HepG2 (cell line): ENCODE results near the gene BCAN. TPM values are rescaled to one million over a fixed set of nuclear protein-coding genes. Genes with fewer than 3 reads are reported as not detected.

ENCODE experiments used
- CENPBD1 ChIP-seq: sonication (generic); formaldehyde crosslinking; IDR thresholded peaks from 2 replicates; pipeline ENCODE4 v1.8.0; 2022; ENCODE audit warnings: missing genetic modification reagents, low read depth, mild to moderate bottlenecking, borderline replicate concordance
- HMGXB3 ChIP-seq: sonication (generic); formaldehyde crosslinking; IDR thresholded peaks from 2 replicates; pipeline ENCODE4 v1.4.0; 2020; ENCODE audit warnings: missing genetic modification reagents, borderline replicate concordance
- NFE2 ChIP-seq: sonication (generic); formaldehyde crosslinking; IDR thresholded peaks from 2 replicates; pipeline ENCODE4 v1.4.0; 2020; ENCODE audit warnings: missing genetic modification reagents
- POGZ ChIP-seq: sonication (generic); formaldehyde crosslinking; IDR thresholded peaks from 2 replicates; pipeline ENCODE4 v1.4.0; 2020; ENCODE audit warnings: mild to moderate bottlenecking, missing genetic modification reagents
- ZEB1 ChIP-seq: IDR thresholded peaks from 2 replicates; pipeline ENCODE4 v1.6.1; 2012; ENCODE audit warnings: mild to moderate bottlenecking, low read depth, inconsistent platforms; ENCODE audit not compliant: insufficient replicate concordance
- ZKSCAN5 ChIP-seq: sonication (generic); formaldehyde crosslinking; IDR thresholded peaks from 2 replicates; pipeline ENCODE4 v1.5.1; 2020; ENCODE audit warnings: mild to moderate bottlenecking, missing genetic modification reagents
- ZNF687 ChIP-seq: sonication (generic); formaldehyde crosslinking; IDR thresholded peaks from 2 replicates; pipeline ENCODE4 v1.5.1; 2020; ENCODE audit warnings: mild to moderate bottlenecking, missing genetic modification reagents, moderate library complexity
- ZNF883 ChIP-seq: sonication (generic); formaldehyde crosslinking; IDR thresholded peaks from 2 replicates; pipeline ENCODE4 v1.5.1; 2020; ENCODE audit warnings: mild to moderate bottlenecking, missing genetic modification reagents; ENCODE audit errors: not compliant biosample characterization
- polyA plus RNA-seq, 8 experiments: library from polyadenylated mRNA; depleted of rRNA in 3 of 8; stranded (reverse) in 7 of 8; unstranded in 1 of 8; fragments of >200 nt; fragmentation: Illumina TruSeq in 4 of 8; extraction: Trizol in 4 of 8; gene quantifications; 2 replicates each; pipeline versions ENCODE4 v1.2.1 to v1.2.3, GENCODE V29; 2011 to 2016; ENCODE audit warnings: low read depth in 4 of 8, missing spikeins in 1 of 8, mixed read lengths in 1 of 8; ENCODE audit not compliant: insufficient read depth in 1 of 8
- total RNA-seq, 5 experiments: library from RNA; depleted of rRNA; stranded (reverse); fragments of >200 nt; fragmentation: Illumina TruSeq; extraction: Trizol; gene quantifications; 2 replicates each; pipeline ENCODE4 v1.2.3, GENCODE V29; 2016; ENCODE audit warnings: low read depth in 1 of 5
- TF ChIP-seq, protein P1 (sequence below), 2 experiments: sonication (generic) in 1 of 2; formaldehyde crosslinking in 1 of 2; IDR thresholded peaks; 2 replicates each; pipeline versions ENCODE4 v1.4.0 to v1.6.1; 2016 to 2020; ENCODE audit warnings: borderline replicate concordance in 1 of 2, low read depth in 1 of 2, mild to moderate bottlenecking in 1 of 2, missing genetic modification reagents in 1 of 2
- TF ChIP-seq, protein P2 (sequence below), 2 experiments: sonication (generic) in 1 of 2; formaldehyde crosslinking in 1 of 2; IDR thresholded peaks; 2 replicates each; pipeline versions ENCODE4 v1.5.1 to v1.6.1; 2011 to 2020; ENCODE audit warnings: borderline replicate concordance in 1 of 2, low read depth in 1 of 2, low read length in 1 of 2, mild to moderate bottlenecking in 1 of 2, missing genetic modification reagents in 1 of 2, moderate library complexity in 1 of 2

The BCAN gene
- total and polyA plus RNA-seq, 2 of the 13 experiments (the other 11 are each of a cell fraction or from before 2014, with no cell fraction given), result not detected

- TF ChIP-seq CENPBD1 (CRISPR knock-in tag) (no peak), HMGXB3 (no peak), NFE2 (CRISPR knock-in tag) (no peak), POGZ (CRISPR knock-in tag) (no peak), ZKSCAN5 (no peak), ZNF687 (CRISPR knock-in tag) (peak; percentile 48), ZEB1 (no peak), ZNF883 (no peak)
- TF ChIP-seq, protein P1, sequence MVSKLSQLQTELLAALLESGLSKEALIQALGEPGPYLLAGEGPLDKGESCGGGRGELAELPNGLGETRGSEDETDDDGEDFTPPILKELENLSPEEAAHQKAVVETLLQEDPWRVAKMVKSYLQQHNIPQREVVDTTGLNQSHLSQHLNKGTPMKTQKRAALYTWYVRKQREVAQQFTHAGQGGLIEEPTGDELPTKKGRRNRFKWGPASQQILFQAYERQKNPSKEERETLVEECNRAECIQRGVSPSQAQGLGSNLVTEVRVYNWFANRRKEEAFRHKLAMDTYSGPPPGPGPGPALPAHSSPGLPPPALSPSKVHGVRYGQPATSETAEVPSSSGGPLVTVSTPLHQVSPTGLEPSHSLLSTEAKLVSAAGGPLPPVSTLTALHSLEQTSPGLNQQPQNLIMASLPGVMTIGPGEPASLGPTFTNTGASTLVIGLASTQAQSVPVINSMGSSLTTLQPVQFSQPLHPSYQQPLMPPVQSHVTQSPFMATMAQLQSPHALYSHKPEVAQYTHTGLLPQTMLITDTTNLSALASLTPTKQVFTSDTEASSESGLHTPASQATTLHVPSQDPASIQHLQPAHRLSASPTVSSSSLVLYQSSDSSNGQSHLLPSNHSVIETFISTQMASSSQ (IDR thresholded peaks at IDR 0.05; ENCODE audit: low read depth), result 0 out of 2 replicates have a peak, but pooled peaks have one; percentile 12
- TF ChIP-seq, protein P1 (CRISPR knock-in tag; IDR thresholded peaks at IDR 0.05; ENCODE audit: borderline replicate concordance), result no peak
- TF ChIP-seq, protein P2, sequence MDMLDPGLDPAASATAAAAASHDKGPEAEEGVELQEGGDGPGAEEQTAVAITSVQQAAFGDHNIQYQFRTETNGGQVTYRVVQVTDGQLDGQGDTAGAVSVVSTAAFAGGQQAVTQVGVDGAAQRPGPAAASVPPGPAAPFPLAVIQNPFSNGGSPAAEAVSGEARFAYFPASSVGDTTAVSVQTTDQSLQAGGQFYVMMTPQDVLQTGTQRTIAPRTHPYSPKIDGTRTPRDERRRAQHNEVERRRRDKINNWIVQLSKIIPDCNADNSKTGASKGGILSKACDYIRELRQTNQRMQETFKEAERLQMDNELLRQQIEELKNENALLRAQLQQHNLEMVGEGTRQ (IDR thresholded peaks at IDR 0.05; ENCODE audit: low read depth, low read length), result no peak
- TF ChIP-seq, protein P2 (CRISPR knock-in tag; IDR thresholded peaks at IDR 0.05; ENCODE audit: borderline replicate concordance), result peak; percentile 54; the same call in 1 of the 2 replicates
These were observed 23.0 kb downstream of the BCAN start (continued) for GRCh38 chr1:156664767-156665411.
